Stimulated activated CD4-positive, alpha-beta T cell treated with anti-CD3 and anti-CD28 coated beads, Interleukin-12 subunit alpha, Interleukin-12 subunit beta, amount 100 ng/mL, for 4 hours (primary cell): ENCODE data around the gene BEND7.
"Not testable (repeated sequence)": the region's sequence is repeated elsewhere in the genome, so short reads cannot be mapped to it uniquely, and the experiment has no call there.

Experiments used
- DNase-seq: peaks from one replicate; pipeline ENCODE4 v3.0.0-alpha.2; 2020

The BEND7 gene

GRCh38 chr10:13417459-13418126 is 111.2 kb downstream of the BEND7 start:
- no peak for DNase-seq

DNA sequence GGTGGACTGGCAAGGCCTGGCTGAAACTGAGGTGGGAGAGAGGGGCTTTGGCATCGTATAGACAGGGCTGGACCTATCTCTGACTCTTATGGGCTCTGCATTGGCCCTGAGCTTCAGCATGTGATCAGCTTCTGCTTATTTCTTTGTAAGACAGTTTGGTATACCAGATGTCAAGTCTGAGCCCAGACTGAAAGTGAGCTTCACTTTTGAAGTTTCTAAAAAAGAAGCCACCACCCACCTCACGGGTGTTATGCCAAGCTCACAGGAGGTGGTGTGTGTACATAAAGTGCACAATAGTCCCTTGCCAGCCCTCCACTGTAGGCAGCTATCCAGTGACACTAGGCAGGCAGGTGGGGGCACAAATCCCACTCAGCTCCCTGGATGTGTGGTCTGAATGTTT is 112.1 kb downstream of the BEND7 start:
- DNase-seq = no peak

- no peak for DNase-seq
Measured at GRCh38 chr10:13414855-13415254, 114.0 kb downstream of the BEND7 start.

DNA sequence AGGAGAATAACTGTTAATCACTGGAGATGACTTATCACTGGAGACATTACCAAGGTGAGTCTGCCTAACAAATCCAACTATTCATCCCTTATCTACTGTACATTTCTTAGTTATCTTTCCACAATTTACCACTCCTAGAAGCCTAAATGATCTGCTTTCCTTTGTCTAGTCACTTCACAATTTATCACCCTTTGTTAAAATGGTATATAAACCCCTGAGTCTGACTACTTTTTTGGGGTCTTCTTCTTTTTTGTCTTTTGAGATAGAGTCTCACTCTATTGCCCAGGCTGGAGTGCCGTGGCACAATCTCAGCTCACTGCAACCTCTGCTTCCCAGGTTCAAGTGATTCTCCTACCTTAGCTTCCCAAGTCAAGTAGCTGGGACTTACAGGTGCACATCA is 114.7 kb downstream of the BEND7 start:
- no peak for DNase-seq

- no peak for DNase-seq
Measured at GRCh38 chr10:13412894-13413293, 115.9 kb downstream of the BEND7 start.

- no peak for DNase-seq
Measured at GRCh38 chr10:13404791-13405190, 124.0 kb downstream of the BEND7 start.

DNA sequence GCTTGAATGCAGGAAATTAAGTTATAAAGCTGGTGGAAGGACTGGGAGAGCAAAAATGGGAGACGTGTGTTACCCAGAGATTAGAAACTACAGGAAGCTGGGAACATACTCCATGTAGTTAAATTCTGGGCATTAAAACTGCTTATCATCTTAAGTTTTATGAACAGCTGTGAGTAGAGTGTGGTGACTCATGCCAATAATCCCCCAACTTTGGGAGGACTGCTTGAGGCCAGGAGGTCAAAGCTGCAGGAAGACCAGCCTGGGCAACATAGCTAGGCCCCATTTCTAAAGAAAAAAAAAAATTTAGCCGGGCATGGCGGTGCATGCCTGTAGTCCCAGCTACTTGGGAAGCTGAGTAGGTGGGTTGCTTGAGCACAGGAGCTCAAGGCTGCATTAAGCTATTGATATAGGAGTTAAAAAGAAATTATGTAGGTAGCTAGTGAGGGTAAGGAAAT is 124.5 kb downstream of the BEND7 start:
- DNase-seq = no peak

DNA sequence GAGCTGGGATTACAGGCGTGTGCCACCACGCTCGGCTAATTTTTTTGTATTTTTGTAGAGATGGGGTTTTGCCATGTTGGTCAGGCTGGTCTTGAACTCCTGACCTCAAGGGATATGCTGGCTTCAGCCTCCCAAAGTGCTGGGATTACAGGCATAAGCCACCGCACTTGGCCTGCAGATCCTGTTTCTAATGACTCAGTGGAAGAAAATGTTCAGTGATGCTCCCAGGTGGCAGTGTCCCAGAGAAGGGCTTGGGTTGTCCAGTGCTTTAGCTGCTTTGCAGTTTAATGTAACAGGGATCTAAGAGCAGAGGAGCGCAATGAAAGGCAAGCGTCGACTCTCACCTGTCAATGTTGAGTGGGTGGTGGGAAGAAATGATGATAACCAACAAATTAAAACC is 125.4 kb downstream of the BEND7 start:
- DNase-seq = not testable (repeated sequence)

DNA sequence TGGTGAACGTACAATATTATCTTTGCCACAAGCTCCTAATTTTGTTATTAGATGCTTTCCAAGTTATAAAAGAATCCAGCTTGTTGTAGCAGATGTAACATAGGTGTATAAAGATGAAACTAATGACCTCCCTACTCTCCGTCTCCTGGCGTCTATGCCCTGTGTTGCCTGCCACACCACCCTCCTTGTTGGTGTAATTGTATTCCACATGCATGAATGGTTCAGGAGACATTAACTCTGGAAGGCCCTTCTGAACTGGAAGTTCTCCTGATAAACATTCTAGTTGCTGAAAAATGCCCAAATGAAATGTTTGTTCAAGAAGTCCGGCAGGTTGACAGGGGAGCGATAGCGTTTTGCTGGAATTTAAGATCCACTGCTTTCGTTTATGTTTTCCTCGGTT is 126.8 kb downstream of the BEND7 start:
- no peak for DNase-seq

GRCh38 chr10:13401142-13401541 is 127.7 kb downstream of the BEND7 start:
- no peak for DNase-seq

DNA sequence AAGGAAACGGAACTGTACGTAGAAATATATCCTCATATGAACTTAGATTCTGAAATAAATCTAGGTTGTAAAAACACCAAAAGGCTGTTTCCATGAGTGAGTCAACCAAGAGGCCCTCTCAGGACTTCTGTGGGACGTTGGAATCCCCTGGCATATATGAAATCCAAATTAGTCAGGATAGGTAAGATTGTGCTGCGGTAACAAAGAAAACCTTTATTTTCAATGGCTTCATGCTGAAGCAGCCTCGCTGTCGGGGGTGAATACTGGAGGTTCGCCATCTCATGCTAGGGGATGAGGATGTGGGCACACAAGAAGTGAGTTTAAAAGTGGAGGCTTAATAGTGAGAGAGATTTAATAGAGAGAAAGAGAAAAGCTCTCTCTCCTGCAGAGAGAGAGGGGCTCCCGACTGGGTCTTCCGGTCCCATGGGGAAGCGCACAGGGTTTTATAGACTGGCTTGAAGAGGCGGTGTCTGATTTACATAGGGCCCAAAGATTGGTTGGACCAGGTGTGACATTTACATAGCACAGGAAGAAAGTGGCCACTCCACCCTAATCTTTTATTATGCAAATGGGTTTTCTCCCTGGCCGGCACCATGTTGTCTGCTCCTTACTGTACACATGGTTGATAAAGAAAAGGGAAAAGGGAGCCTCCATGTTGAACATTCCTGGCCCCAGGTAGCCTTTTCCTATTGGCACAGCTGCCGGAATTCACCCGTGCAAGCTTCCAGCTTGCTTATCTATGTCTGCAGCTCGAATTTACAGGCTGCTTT is 128.4 kb downstream of the BEND7 start:
- DNase-seq = no peak

DNA sequence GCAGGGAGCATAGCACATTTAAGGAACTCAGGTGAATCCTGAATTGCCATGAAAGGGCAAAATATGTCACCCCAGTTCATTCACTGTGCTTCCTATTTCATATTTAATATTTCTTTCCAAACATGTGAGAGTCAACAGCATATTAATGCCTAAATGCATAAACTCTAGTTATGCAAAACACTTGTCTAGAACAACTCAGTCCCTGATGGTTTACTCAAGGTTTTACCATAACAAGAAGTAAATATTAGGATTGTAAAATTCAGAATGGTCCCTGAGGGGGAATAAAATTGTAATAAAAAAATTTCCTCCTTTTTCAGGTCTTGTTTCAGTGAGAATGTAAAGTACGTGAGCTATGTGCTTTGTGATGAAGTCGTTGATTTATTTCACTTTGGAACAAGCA is 129.1 kb downstream of the BEND7 start:
- DNase-seq = no peak

DNA sequence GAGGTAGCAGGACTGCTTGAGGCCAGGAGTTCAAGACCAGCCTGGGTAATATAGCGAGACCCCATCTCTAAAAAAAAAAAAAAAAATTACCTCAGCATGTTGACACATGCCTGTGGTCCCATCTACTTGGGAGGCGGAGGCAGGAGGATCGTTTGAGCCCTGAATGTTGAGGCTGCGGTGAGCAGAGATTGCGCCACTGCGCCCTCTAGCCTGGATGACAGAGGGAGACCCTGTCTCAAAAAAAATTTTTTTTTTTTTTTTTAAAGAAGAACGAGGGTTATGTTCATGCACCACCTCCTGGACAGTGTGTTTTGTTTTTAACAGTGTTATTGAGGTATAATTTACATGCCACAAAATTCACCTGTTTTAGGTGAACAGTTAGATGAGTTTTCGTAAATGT is 129.6 kb downstream of the BEND7 start:
- DNase-seq = no peak

DNA sequence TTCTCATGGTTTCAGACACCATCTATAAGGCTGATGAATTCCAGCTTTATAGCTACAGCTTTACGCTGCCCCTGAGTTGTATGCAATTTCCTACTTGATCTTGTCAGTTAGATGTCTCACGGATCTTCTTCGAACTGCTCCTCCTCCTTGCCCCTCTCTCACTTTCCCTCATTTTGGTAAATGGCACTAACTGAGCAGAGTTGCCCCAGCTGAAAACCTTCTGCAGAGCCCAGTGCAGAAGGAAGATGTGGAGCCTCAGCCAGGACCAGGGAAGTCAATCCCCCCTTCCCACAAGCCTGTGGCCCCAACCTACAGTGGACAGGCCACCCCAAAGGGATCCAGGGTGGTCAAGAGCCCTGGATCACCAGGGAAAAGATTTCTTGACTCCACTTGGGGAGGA is 131.8 kb downstream of the BEND7 start:
- no peak for DNase-seq

GRCh38 chr10:13396369-13396768 is 132.4 kb downstream of the BEND7 start:
- DNase-seq = no peak

GRCh38 chr10:13395540-13395939 is 133.3 kb downstream of the BEND7 start:
- DNase-seq = no peak

GRCh38 chr10:13393640-13394039 is 135.2 kb downstream of the BEND7 start:
- DNase-seq = no peak

GRCh38 chr10:13392701-13393100 is 136.1 kb downstream of the BEND7 start:
- no peak for DNase-seq
